IPS-15b (cell line): Measurements from ENCODE around the gene ATRIP.
A peak's percentile ranks its signal among the peaks of the same experiment; 100 is the strongest.
"Not testable (repeated sequence)": the region's sequence is repeated elsewhere in the genome, so short reads cannot be mapped to it uniquely, and the experiment has no call there.

Source experiments
- H3K27me3 ChIP-seq: one replicate; pipeline ENCODE4 v1.6.1; 2013; ENCODE audit warnings: low read length; ENCODE audit not compliant: control insufficient read depth, insufficient read depth
- H3K36me3 ChIP-seq: one replicate; pipeline ENCODE4 v1.6.1; 2013; ENCODE audit warnings: low read length; ENCODE audit not compliant: control insufficient read depth, insufficient read depth
- H3K4me1 ChIP-seq: one replicate; pipeline ENCODE4 v1.6.1; 2013; ENCODE audit warnings: mild to moderate bottlenecking, low read length; ENCODE audit not compliant: control insufficient read depth, insufficient read depth
- H3K4me3 ChIP-seq: one replicate; pipeline ENCODE4 v1.5.1; 2013; ENCODE audit warnings: low read depth, low read length
- H3K9ac ChIP-seq: one replicate; pipeline ENCODE4 v1.6.1; 2013; ENCODE audit warnings: low read depth, mild to moderate bottlenecking, low read length
- H3K9me3 ChIP-seq: one replicate; pipeline ENCODE4 v1.6.1; 2013; ENCODE audit warnings: mild to moderate bottlenecking, low read length; ENCODE audit not compliant: control insufficient read depth, insufficient read depth

The ATRIP gene

GRCh38 chr3:48468329-48468731 is 21.8 kb downstream of the ATRIP start:
- H3K27me3 ChIP-seq, result no peaks in the 10 kb centered on the region
- H3K4me1 ChIP-seq, result peaks cover 7% of the 10 kb centered on the region
- H3K9me3 ChIP-seq, result no peaks in the 10 kb centered on the region
- no peak overlapping the region for H3K4me3 ChIP-seq
- peaks cover 46% of the 10 kb centered on the region for H3K36me3 ChIP-seq
- H3K9ac ChIP-seq, result no peak overlapping the region

DNA sequence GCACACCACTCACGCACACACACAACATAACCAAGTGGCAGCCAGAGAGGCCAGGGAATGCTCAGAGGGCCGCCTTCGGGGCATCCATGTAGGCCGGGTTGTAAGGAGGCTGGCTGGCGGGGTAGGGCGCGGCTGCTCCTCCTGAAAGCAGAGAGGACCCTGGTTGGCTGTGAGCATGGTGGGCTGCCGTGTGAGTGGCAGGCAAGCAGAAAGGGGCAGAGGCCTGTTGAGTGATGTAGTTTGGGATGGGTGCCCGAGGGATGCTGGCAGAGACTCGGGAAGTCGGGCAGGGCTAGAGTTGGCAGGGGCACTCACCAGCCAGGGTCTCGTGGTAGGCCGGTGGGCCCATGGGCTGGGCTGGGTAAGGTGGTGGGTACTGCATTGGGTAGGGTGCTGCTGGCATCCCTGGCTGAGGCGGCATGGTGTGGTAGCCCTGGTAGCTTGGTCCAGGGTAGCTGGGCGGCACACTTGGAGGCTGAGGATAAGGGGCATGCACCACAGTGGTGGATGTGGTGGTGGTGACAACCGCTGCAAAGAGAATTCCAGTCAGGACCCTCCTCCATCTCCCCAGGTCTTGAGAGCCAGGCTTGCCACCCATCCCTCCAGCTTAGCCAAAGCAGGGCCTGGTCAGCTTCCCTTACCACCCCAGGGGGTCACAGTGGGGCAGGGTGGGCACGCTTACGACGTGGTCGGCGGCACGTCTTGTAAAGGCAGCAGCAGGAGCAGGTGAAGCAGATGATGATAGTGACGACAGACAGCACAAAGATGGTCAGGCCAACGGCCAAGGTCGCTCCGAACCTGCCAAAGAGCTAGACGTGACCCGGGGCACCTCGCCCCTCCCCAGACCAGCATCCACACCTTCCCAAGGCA is 22.7 kb downstream of the ATRIP start:
- Histone ChIP-seq H3K9me3 (no peaks in the 10 kb centered on the region), H3K4me3 (no peak overlapping the region), H3K4me1 (peaks cover 9% of the 10 kb centered on the region), H3K27me3 (no peaks in the 10 kb centered on the region), H3K36me3 (peaks cover 45% of the 10 kb centered on the region), H3K9ac (no peak overlapping the region)

DNA sequence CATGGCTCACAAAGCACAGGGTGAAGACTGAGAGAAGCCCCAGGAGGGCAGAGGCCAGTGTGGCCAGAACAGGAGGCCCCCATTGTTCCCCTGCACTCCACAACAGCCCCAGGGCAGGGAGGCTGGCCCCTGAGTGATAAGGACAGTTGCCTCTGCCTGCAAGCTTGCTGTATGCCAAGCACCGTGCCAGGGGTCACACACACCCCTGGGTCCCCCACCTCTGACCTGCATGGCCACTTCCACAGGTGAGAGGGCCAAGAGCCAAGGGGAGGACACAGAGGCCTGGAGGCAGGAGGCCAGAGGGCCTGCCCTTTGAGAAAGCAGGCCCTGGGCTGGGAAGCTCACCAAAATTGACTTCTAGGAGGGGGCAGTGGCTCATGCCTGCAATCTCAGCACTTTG is 23.7 kb downstream of the ATRIP start:
- peaks cover 15% of the 10 kb centered on the region for H3K4me1 ChIP-seq
- no peak overlapping the region for H3K9ac ChIP-seq

DNA sequence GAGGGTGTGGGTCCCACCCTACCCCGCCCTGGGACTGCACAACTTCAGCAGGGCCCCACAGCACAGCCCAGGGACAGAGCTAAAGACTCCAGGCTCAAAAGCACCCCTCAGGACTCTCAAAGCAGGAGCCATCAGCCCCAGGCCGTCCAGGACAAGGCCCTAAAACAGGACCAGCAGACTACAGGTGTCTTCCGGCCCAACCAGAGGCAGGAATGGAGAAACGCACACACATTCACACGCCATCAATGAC is 26.1 kb downstream of the ATRIP start:
- Histone ChIP-seq H3K36me3 (peaks cover 29% of the 10 kb centered on the region), H3K4me1 (peaks cover 16% of the 10 kb centered on the region), H3K9me3 (no peaks in the 10 kb centered on the region), H3K27me3 (no peaks in the 10 kb centered on the region), H3K9ac (peak overlapping the region; percentile 70), H3K4me3 (peak overlapping the region; percentile 81)

More for the DNA sequence above, 23.7 kb downstream of the ATRIP start:
- Histone ChIP-seq H3K4me3 (no peak overlapping the region), H3K36me3 (peaks cover 40% of the 10 kb centered on the region), H3K9me3 (no peaks in the 10 kb centered on the region), H3K27me3 (no peaks in the 10 kb centered on the region)

DNA sequence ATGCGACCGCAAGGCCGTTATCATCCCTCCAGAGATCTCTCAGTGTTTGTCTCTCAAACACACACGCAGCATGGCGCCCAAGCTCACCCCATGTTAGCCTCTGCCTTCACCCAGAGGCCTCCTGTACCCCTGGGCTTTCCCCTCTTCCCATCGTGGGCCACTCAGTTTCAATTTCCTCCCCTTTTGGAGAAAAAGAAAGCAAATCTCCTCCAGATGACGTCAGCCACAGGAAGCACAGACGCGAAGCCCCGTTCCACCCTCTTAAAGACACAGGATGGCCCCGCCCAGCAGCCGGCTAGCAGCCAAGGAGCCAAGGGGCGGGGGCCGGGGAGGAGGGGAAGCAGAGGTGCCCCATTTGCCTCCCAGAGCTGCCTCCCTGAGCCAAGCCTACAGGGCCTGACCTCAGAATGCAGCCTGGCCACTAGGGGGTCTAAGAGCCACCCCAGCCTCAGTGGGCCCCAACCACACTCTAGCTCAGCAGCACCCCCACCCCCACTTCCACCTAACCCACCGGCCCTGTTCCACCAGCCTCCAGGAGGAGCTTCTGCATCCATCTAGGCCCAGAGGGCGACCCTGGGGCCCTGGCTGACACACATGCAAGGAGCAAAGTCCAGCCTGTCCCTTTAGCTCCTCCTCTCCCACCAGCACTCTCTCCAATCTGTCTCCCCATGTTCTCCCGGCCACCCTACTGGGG is 26.5 kb downstream of the ATRIP start:
- Histone ChIP-seq H3K4me3 (peak overlapping the region; percentile 81), H3K9ac (peak overlapping the region; percentile 70)

DNA sequence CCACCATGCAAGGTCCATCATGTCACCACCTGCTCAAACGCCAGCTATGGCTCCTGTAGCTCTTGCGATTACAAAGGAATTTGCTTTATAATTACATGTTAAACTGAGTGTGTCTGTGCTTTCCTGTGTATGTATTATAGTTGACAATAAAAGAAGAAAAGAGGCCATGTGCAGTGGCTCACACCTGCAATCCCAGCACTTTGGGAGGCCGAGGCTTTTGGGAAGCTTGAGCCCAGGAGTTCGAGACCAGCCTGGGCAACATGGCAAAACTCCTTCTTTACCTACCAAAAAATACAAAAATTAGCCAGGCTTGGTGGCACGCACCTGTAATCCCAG is 27.0 kb downstream of the ATRIP start:
- Histone ChIP-seq H3K9me3 (no peaks in the 10 kb centered on the region), H3K27me3 (no peaks in the 10 kb centered on the region), H3K9ac (peak overlapping the region; percentile 28), H3K36me3 (peaks cover 25% of the 10 kb centered on the region), H3K4me3 (peak overlapping the region; percentile 81), H3K4me1 (peaks cover 16% of the 10 kb centered on the region)

More for the DNA sequence above, 26.5 kb downstream of the ATRIP start:
- H3K9me3 ChIP-seq, result no peaks in the 10 kb centered on the region
- H3K4me1 ChIP-seq, result peaks cover 16% of the 10 kb centered on the region
- peaks cover 29% of the 10 kb centered on the region for H3K36me3 ChIP-seq
- H3K27me3 ChIP-seq, result no peaks in the 10 kb centered on the region

GRCh38 chr3:48474031-48474430 is 27.5 kb downstream of the ATRIP start:
- not testable (repeated sequence) for H3K9ac ChIP-seq, H3K4me3 ChIP-seq, H3K9me3 ChIP-seq, H3K27me3 ChIP-seq
- peaks cover 16% of the 10 kb centered on the region for H3K4me1 ChIP-seq
- H3K36me3 ChIP-seq, result peaks cover 26% of the 10 kb centered on the region

- H3K36me3 ChIP-seq, result peaks cover 23% of the 10 kb centered on the region
- peaks cover 16% of the 10 kb centered on the region for H3K4me1 ChIP-seq
- no peak overlapping the region for H3K4me3 ChIP-seq
- H3K9ac ChIP-seq, result peak overlapping the region; percentile 14
- no peaks in the 10 kb centered on the region for H3K27me3 ChIP-seq
- no peaks in the 10 kb centered on the region for H3K9me3 ChIP-seq
These were observed 28.1 kb downstream of the ATRIP start for GRCh38 chr3:48474619-48475018.

DNA sequence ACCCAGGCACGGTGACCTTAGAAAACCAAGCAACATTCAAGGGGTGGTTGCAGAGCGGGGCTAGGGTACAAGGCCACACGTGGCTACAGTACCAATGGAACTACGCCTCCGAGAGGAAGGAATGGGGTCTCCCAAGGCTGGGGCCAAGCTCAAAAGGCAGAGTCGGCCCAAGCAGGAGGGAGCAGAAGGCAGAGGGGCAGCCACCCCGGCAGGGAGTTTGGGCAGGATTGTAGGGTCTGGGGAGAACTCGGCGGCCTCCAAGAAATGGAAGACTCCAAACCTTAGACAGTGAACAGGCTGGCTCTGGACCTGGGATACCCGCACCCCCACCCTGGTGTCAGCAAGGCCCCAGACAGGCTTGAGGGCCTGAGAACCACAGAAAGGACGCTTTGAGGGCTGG is 28.7 kb downstream of the ATRIP start:
- Histone ChIP-seq H3K27me3 (no peaks in the 10 kb centered on the region), H3K9ac (peak overlapping the region; percentile 14), H3K4me1 (peaks cover 16% of the 10 kb centered on the region), H3K36me3 (peaks cover 22% of the 10 kb centered on the region), H3K4me3 (no peak overlapping the region), H3K9me3 (no peaks in the 10 kb centered on the region)

DNA sequence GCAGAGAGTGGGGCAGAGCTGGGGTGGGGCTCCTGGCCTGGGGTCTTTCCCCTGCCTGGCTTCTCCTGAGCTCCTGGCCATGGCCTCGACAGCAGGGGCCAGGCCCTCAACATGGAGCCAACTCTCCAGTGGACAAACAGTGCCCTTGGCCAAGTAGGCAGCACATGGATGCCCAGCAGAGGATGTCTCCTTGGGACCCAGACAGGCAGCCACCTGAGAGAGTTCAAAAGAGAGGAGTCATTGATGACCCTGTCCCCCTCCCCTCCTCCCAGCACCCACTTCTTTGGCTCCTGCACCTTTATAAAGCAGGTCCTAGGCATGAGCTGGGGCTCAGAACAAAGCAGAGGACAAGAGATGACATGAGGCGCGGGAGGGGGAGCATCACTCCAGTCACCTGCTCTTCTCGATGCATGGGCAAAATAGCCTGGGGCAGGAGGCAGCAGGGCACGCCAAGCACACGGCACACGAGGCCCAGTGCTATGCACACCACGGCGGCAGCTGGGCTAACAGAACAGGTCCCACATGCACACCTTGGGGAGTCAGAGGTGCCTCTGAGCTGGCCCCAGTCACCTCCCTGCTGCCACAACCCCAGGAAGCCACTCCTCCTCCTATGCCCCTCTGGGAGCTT is 30.0 kb downstream of the ATRIP start:
- H3K4me3 ChIP-seq, result no peak overlapping the region
- no peak overlapping the region for H3K9ac ChIP-seq
- H3K27me3 ChIP-seq, result no peaks in the 10 kb centered on the region
- H3K4me1 ChIP-seq, result peaks cover 16% of the 10 kb centered on the region
- H3K9me3 ChIP-seq, result no peaks in the 10 kb centered on the region
- H3K36me3 ChIP-seq, result peaks cover 18% of the 10 kb centered on the region

DNA sequence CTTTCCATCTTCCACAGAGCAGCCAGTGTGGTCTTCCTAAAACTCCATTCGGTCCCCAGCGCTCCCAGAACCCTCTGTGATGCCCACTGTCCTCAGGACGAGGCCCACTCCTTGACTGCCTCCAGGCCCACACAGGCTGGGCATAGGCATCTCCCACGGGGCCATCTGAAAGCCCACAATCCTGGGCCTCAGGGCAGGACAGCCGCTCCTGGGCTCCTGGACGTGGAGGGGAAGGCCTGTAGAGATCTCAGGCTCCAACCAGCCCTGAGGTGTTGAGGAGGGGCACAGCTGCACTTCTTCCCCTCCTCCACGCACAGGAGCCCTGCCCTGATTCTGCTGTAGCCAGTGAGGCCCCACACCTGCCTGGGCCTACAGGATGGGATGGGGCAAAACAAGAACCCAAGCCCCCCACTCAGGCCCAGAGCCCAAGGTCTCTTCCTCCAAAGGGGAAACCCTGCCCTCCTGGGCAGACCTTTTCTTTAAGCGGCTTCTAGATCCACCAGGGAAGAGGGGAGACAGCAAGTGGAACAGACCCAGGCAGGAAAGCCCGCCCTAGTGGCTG is 31.5 kb downstream of the ATRIP start:
- peak overlapping the region; percentile 12 for H3K9ac ChIP-seq
- no peaks in the 10 kb centered on the region for H3K9me3 ChIP-seq
- H3K4me3 ChIP-seq, result no peak overlapping the region
- H3K36me3 ChIP-seq, result peaks cover 18% of the 10 kb centered on the region
- peaks cover 16% of the 10 kb centered on the region for H3K4me1 ChIP-seq
- H3K27me3 ChIP-seq, result no peaks in the 10 kb centered on the region
